DMS79 (cell line): Measurements from ENCODE around the gene TOR3A.
A peak's percentile ranks its signal among the peaks of the same experiment; 100 is the strongest.
"Not testable (repeated sequence)": the region's sequence is repeated elsewhere in the genome, so short reads cannot be mapped to it uniquely, and the experiment has no call there.

ENCODE experiments used
- DNase-seq: peaks from one replicate; lab custom pipeline; 2025; lab: John Stamatoyannopoulos, UW

TOR3A gene, protein sequence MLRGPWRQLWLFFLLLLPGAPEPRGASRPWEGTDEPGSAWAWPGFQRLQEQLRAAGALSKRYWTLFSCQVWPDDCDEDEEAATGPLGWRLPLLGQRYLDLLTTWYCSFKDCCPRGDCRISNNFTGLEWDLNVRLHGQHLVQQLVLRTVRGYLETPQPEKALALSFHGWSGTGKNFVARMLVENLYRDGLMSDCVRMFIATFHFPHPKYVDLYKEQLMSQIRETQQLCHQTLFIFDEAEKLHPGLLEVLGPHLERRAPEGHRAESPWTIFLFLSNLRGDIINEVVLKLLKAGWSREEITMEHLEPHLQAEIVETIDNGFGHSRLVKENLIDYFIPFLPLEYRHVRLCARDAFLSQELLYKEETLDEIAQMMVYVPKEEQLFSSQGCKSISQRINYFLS

DNA sequence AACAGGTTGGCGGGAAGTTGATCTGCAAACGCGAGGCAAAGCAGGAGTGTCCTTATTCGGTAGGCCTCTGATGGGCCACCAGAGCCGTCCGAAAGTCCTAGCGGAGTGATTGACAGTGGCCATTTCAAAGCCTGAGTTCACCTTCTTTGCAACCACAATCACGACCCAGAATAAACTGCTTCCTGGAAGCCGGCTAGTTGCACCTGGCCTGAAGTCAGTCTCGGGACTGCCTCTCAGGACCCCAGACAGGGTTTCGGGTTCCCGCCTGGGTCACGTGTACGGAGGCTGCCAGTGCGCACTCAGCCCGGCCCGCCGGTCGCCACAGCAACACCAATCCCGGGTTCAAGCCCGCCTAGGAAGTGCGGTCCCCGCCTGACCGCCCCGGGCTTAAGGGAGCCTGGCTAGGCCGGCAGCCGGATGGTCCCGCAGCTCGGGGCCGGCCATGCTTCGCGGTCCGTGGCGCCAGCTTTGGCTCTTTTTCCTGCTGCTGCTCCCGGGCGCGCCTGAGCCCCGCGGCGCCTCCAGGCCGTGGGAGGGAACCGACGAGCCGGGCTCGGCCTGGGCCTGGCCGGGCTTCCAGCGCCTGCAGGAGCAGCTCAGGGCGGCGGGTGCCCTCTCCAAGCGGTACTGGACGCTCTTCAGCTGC is at the start of gene TOR3A:
Gene TOR3A (plus strand): TSS at position 384 of the 646 bp plus-strand sequence. CDS start 59 bp downstream, at position 443.
- peak; percentile 84 for DNase-seq

DNA sequence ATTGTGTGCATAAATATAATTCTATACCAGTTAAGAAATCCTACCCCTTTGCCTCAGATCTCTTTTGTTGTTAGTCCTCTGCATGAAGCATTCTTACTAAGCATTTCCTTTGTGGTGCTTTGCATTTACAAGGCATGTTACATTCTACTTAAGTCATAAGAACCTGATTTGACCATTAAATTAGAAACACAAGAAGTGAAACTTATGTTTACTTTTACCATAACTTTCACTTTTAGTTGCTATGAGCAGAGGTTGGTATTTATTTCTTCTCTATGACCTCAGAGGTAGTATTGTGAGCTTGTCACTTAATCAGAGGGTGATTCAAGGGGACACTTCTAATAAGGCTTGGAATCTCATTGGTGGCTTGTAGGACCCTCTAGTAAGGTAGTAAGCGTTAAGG is 47.1 kb upstream of the TOR3A start:
- peak; percentile 32 for DNase-seq

DNA sequence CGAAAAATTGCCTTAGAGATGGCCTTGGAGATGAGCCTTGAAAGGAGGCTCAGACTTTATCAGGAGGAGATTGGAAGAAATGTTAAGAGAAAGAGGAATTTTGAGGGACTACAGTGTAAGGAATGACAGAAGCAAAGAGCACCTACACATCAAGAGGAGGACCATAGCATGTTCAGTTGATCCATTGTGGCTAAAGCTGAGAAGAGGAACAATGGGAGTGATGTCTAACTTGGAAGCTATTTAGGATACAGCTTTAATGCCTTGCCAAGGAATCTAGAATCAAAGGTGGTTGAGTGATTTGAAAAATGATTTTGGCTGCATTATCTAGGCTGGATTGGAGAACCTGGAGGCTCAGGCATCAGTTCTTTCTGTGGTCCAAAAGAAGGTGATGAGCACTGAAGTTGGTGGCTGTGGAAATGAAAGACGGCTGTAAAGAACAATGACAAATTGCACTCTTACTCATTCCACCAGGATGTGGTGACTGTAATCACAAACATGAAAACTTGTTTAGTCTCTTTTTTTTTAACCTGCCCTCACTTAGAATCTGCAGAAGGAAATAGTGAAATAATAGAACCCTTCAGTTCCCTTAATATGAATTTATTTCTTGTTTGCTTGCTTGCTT is 44.9 kb upstream of the TOR3A start:
- no peak for DNase-seq

DNA sequence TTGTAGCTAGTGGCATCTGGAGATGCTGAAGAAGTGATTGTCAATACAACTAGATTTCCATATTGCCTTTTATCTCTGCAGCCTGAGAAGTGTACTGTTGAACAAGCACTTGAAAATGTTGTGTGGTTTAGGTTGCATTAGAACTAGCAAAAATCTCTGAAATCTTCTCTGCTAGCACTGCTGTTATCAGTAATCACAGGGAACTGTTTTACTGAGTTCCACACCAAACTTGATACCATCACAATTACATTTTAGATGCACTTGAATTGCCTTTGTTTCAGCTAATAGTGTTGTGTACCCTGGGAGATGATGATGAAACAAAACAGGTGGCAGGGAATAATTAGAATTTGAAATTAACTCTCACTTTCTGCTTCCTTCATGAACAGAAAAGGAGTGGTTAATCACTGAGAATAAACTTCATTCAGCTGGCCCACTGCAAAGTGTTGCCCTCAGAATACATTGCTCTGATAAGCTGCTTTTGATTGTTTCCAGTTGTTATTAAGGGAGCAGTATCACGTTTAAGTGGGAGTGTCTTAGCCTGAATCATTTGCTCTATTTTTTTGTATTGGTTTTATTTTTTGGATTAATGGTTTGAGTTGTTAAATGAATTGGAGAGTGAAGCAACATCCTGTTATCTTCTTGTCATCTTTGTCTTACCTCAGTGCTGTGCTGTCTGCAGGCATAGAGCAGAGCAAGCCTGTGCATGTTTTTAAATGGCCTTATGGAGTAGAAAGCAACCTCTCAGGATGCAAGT is 43.2 kb upstream of the TOR3A start:
- no peak for DNase-seq

DNA sequence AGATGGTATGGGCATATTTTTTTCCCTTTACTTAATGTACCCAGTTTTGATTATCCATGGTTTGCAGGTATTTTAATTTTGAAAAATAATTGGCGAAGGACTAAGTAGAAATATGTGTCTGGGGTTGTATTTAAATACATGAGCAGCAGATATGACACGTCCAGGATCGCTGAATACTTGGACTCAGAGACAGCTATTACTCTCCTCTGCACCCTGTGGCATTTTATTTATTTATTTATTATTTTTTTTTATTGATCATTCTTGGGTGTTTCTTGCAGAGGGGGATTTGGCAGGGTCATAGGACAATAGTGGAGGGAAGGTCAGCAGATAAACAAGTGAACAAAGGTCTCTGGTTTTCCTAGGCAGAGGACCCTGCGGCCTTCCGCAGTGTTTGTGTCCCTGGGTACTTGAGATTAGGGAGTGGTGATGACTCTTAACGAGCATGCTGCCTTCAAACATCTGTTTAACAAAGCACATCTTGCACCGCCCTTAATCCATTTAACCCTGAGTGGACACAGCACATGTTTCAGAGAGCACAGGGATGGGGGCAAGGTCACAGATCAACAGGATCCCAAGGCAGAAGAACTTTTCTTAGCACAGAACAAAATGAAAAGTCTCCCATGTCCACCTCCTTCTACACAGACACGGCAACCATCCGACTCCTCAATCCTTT is 42.2 kb upstream of the TOR3A start:
- DNase-seq, result not testable (repeated sequence)

DNA sequence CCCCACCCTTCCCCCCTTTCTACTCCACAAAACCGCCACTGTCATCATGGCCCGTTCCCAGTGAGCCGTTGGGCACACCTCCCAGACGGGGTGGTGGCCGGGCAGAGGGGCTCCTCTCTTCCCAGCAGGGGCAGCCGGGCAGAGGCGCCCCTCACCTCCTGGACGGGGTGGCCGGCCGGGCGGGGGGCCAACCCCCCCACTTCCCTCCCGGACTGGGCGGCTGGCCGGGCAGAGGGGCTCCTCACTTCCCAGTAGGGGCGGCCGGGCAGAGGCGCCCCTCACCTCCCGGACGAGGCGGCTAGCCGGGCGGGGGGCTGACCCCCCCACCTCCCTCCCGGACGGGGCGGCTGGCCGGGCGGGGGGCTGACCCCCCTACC is 41.7 kb upstream of the TOR3A start:
- DNase-seq, result not testable (repeated sequence)

DNA sequence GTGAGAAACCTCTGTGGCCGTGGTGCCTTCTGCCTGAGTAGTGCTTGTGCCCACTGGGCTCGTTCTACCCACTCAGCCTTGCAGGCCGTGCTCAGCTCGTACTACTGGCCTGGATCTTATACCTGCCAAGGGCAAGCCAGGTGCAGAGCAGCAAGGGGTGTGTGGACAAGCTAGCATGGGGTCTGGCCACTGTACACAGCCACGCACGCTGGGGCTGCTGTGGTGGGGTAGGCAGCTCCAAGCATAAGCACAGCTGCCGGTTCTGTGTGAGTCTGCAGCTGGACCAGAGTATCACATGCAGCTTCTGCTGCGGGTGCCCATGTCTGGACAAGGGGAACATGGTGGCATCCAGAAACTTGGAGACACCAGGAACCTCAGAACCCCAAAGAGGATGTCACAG is 39.8 kb upstream of the TOR3A start:
- DNase-seq, result no peak

DNA sequence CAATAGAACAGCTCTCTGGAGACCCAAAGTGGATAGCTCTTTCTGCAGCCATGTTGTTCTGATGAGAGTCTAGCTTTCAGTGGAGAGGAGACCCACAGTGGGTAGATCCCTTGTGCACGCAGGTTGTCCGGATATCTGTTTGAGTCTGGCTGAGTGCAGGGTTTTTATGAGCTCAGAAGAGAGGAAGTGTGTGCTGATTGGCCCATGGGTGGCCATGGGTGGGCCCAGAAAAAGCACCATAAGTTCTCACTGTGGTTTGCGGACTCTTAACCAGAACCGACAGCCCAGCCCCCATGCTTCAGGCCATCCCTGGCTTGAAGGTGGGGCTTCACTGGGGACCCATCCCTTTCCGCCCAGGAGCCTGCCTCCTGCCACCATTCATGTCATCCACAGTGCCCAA is 39.2 kb upstream of the TOR3A start:
- no peak for DNase-seq

DNA sequence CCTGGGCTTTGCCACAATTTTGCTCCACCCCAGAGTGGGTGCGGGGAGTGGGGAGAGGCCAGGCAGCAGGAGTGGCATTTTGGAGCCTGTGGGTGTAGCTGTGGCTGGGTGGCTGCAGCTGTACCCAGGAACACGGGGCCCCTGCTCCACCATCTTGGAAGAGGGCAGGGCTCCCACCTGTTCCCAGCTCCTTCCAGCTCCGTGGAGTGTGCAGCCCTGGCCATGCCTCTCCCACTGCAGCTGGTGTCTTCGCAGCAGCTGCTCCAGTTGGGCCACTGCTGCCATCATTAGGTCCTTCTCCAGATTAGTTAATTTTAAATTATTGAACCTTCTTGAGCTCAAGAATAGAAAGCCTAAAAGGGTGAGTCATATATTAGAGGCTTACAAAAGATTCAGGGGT is 38.6 kb upstream of the TOR3A start:
- DNase-seq, result no peak

DNA sequence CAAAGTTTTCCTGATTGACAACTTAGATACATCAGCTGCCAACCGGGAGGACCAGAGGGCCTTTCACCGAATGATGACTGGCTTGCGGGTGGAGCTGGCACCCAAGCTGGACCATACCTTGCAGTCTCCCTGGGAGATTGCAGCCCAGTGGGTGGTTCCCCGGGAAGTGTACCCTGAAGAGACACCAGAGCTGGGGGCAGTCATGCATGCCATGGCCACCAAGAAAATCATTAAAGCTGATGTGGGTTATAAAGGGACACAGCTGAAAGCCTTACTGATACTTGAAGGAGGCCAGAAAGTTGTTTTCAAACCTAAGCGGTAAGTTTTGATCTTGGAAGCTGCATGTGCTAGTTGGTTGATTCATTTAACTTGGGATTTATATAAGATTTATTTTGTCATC is 38.0 kb upstream of the TOR3A start:
- no peak for DNase-seq

DNA sequence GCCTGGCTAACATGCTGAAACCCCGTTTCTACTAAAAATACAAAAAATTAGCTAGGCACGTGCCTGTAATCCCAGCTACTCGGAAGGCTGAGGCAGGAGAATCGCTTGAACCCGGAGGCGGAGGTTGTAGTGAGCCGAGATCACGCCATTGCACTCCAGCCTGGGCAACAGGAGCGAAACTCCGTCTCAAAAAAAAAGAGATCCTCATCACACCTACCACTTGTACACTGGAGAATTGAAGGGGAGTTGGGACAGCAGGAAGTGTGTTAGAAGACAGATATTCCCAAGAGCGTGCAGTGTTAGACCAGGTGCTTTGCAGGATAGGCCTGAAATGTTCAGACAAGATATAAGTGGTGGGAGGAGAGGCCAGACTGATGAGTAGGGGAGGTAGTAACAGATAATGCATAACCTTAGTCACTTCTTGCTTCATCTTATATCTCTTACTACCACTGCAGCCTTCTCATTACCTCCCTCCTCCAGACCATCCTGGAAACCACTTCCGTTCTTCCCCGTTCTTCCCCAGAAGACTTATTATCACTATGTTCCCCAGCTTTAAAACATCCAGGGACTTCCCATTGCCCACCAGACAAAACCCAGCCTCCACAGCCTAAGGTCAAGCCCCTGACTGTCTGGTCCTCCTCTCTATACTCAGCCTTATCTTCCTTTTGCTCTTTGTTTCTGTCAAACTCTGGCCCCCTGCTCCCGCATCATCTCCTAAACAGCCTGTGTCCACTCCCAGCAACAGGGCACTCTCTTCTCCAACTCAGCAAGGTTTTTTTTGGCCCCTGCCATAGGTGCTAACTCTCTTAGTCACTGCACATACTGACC is 34.8 kb upstream of the TOR3A start:
- DNase-seq, result no peak

DNA sequence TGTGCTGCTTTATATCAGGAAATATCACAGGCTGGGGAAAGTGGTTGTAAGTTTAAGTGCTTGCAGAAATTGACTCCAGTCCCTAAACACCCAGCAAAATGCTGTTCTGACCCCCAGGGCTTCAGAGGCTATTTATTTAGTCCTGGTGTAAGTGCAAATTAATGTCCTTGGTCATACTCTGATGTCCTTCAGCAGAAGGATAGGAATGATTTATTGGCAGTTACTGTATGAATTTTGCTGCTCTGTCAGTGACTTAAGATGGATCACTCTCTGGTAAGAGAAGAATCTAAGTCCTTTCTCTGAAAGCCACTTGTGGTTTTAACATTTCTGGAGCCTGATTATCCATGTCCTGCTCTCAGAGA is 34.3 kb upstream of the TOR3A start:
- DNase-seq, result peak; percentile 41

DNA sequence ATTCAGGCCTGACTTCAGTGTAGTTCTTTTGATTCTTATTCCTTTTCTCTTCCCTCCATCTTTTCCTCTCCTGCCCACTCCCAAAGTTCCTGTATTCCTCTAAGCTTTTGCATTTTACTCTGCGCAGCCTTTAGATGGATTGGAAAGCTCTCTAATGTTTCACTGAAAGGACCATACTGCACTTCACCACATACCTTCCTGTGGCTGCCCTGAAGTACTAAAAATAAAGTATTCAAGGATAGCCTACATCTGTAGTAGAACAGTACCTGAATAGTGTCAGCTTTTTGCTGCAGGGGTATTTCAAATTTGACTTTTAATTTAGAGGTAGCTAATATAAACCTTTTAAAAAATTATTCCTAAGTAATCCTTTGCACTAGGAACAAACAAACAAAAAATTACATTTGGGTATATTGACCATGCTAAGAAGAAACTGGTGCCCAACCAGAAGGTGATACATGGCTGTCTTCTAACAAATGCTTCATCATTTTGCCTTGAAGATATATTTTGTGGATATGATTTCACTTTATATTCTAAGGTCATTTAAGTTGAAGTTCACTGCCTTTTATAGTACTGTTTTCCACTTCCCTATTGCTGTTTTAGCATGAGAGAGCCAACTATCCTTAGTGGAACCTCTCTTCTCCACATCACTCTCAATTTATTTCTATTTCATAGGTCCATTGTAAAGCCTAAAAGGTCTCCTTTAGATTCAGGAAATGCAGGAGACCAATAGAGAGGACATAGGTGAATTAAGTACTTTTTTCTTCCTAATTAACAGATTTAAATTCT is 33.3 kb upstream of the TOR3A start:
- DNase-seq, result no peak

DNA sequence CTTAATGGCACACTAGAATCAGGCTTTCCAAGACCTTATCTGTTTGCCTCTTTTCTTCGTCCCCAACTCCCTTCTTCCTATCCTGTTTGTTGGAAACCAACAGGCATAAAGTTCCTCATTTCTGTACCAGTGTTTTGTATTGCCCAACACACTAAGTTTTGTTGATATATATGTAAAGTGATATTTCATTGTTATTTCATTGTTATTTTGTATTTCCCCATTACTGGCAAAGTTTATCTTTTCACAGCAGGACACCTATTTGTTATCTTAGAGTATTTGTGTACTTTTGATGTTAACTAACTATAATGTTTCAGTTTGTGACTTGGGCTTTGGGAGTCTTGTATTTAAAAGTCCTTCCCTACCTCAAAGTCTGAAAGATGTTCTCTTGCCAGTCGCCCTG is 29.1 kb upstream of the TOR3A start:
- DNase-seq, result no peak

DNA sequence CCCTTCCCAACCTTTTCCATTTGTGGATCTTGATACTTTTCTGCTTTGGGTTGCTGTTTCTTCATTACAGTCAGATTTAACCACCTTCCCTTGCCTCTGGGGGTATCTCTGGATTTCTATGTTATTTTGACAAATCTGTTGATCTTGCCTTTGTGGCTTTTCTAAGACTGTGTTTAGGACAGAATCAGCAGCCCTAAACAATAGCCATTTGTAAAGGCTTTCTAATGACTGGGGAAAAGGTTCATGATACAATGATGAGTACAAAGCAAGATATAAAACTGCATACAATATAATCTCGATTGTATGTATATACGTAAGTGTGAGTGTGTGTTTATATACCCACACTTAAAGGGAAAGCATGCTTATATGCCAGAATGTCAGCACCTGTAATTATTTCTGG is 28.4 kb upstream of the TOR3A start:
- DNase-seq, result no peak

DNA sequence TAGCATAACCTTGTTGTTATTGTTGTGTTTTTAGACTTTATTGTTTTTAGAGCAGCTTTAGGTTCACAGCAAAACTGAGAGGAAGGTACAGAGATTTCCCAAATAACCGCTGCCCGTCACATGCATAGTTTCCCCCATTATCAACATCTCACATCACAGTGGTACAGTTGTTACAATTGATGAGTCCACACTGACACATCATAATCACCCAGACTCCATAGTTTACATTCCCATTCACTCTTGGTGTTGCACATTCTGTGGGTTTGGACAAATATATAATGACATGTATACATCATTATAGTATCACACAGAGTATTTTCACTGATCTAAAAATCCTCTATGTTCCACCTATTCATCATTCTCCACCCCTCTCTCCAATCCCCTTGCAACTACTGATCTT is 25.9 kb upstream of the TOR3A start:
- DNase-seq, result no peak

DNA sequence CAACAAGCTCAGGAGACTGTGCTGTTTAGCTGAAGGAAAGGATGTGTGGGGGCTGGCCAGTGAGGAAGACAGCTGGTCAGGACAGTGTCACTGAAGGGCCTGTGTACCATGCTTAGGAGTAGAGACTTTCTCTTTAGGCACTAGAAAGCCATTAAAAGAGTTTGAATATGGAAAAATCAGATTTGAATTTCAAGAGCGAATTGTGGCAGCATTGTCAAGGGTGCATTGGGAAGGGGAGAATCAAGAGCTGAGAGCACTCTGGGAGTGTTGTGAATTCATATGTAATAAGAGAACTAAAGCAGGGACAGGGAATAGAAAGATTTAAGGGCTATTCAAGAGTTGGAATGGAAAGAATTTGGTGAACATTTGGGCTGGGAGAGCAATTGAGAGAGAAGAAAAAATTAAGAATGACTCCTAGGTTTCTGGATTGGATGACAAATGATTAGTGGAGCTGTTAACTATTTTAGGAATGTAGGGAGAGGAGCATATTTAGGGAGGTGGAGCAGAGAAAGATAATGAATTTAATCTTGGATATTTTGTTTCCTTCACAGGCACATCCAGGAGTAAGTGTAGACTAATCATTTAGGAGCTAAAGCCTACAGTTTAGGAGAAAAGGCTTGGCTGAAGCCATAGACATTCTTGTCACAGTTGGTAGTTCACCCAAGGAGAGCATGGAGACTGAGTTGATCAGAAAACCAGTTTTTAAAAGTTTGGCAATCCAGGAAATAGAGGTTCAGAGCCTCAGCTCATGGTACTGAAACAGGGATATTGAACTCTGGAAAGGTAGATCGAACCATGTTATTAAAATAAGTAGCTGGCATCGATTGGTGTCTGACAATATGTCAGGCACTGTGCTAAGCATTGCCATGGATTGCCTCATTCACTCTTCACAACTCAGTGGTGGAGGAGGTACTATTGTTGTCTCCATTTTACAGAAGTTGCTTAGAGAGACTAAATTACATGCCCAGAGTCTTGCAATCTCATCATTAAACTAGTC is 23.1 kb upstream of the TOR3A start:
- no peak for DNase-seq

DNA sequence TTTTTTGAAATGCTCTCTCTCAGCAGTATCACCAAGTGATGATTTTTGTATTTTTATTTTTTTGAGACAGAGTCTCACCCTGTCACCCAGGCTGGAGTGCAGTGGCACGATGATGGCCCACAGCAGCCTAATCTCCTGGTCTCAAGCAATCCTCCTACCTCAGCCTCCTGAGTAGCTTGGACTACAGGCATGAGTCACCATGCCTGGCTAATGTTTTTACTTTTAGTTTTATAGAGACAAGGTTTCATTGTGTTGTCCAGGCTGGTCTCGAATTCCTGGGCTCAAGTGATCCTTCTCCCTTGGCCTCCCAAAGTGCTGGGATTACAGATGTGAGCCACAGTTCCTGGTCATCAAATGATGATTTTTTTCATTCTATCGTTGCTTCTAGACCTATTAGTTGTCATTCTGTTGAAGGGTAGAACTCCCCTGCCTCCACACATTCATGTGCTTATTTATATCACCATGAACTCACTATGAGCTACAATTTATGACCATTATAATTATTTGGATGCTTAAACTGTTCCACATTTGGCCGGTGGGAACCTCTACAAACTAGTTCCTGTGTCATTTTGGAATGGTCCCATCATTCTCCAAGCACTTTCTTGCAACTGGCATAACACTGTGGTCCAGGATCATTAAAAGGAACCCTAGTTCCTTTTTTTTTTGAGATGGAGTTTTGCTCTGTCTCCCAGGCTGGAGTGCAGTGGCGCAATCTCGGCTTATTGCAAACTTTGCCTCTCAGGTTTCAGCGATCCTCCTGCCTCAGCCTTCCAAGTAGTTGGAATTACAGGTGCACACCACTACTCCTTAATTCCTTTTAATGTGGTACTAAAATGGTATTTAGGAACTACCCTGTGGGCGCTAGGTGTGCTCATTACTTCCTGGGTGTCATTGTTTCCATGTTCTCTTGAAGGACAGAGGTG is 20.2 kb upstream of the TOR3A start:
- DNase-seq, result no peak
